GM21447 (cell line): ENCODE results near the gene BMPER.

ENCODE experiments used
- ATAC-seq: cut with Tn5 transposase; IDR thresholded peaks from one replicate; pipeline ENCODE4 v1.9.1; 2021; ENCODE audit not compliant: unreplicated experiment

The BMPER gene

GRCh38 chr7:34086981-34087380 is 181.6 kb downstream of the BMPER start:
- ATAC-seq: no peak

GRCh38 chr7:34087892-34088891 is 182.9 kb downstream of the BMPER start:
- ATAC-seq: no peak

GRCh38 chr7:34090816-34091215 is 185.5 kb downstream of the BMPER start:
- ATAC-seq: no peak

- ATAC-seq: no peak
Measured at GRCh38 chr7:34091321-34091917, 186.1 kb downstream of the BMPER start.

- ATAC-seq: no peak
Measured at GRCh38 chr7:34093276-34093675, 187.9 kb downstream of the BMPER start.

- ATAC-seq: no peak
Measured at GRCh38 chr7:34096198-34096651, 190.9 kb downstream of the BMPER start.

GRCh38 chr7:34096777-34097176 is 191.4 kb downstream of the BMPER start:
- no peak for ATAC-seq

GRCh38 chr7:34100661-34101060 is 195.3 kb downstream of the BMPER start:
- ATAC-seq: no peak

- ATAC-seq: no peak
Measured at GRCh38 chr7:34104115-34104514, 198.8 kb downstream of the BMPER start.

GRCh38 chr7:34104992-34105391 is 199.7 kb downstream of the BMPER start:
- no peak for ATAC-seq

- no peak for ATAC-seq
Measured at GRCh38 chr7:34107276-34107675, 201.9 kb downstream of the BMPER start.

GRCh38 chr7:34108165-34108564 is 202.8 kb downstream of the BMPER start:
- ATAC-seq: no peak

GRCh38 chr7:34109936-34110780 is 204.8 kb downstream of the BMPER start:
- no peak for ATAC-seq

GRCh38 chr7:34111031-34111430 is 205.7 kb downstream of the BMPER start:
- no peak for ATAC-seq

- ATAC-seq: no peak
Measured at GRCh38 chr7:34115503-34115902, 210.2 kb downstream of the BMPER start.

- ATAC-seq: no peak
Measured at GRCh38 chr7:34117573-34117972, 212.2 kb downstream of the BMPER start.

GRCh38 chr7:34121366-34121765 is 216.0 kb downstream of the BMPER start:
- ATAC-seq: no peak

- ATAC-seq: no peak
Measured at GRCh38 chr7:34123316-34123715, 218.0 kb downstream of the BMPER start.

GRCh38 chr7:34124765-34125164 is 219.4 kb downstream of the BMPER start:
- no peak for ATAC-seq

GRCh38 chr7:34128762-34129161 is 223.4 kb downstream of the BMPER start:
- ATAC-seq: no peak
